ENCODE measurements around the gene WDR91.

DNA sequence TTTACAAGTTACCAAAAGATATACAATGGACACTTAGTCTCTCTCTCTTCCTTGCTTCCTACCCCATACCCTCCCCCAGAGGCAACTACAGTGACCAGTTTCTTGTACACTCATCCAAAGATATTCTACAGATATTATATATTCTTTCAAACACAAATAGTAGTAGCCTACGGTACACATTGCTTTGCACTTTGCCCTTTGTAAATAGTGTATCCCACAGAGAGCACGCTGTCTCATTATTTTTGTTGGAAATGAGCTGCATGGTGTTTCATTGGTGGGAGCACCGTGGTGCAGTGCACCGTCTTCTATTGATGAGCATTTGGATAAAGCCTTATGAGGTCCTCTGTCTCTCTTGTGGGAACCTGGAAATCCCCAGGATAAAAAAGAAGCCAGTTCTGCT is 46.5 kb upstream of the WDR91 start:
- TF ChIP-seq, protein P1, sequence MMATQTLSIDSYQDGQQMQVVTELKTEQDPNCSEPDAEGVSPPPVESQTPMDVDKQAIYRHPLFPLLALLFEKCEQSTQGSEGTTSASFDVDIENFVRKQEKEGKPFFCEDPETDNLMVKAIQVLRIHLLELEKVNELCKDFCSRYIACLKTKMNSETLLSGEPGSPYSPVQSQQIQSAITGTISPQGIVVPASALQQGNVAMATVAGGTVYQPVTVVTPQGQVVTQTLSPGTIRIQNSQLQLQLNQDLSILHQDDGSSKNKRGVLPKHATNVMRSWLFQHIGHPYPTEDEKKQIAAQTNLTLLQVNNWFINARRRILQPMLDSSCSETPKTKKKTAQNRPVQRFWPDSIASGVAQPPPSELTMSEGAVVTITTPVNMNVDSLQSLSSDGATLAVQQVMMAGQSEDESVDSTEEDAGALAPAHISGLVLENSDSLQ (IDR thresholded peaks at IDR 0.05) = no peak
- TF ChIP-seq ARNT (IDR thresholded peaks at IDR 0.05) (no peak), FOXK2 (IDR thresholded peaks at IDR 0.05) (no peak), FOXM1 (IDR thresholded peaks at IDR 0.05; ENCODE audit: borderline replicate concordance) (no peak), BHLHE40 (IDR thresholded peaks at IDR 0.05; ENCODE audit: borderline replicate concordance) (no peak), HDGF (IDR thresholded peaks at IDR 0.05; ENCODE audit: borderline replicate concordance) (no peak), TARDBP (IDR thresholded peaks at IDR 0.05) (no peak), NFRKB (IDR thresholded peaks at IDR 0.05) (no peak), SP1 (IDR thresholded peaks at IDR 0.05) (no peak), SUZ12 (IDR thresholded peaks at IDR 0.05) (no peak), ELF4 (IDR thresholded peaks at IDR 0.05) (no peak), FOXA1 (IDR thresholded peaks at IDR 0.05) (no peak), CTBP1 (IDR thresholded peaks at IDR 0.05; ENCODE audit: borderline replicate concordance) (no peak)
